Hippocampal formation (tissue), 2 donors: Measurements from ENCODE around the gene B4GAT1.

Source experiments
- DNase-seq, 2 donors: peaks; one replicate each; lab custom pipeline; 2025; lab: John Stamatoyannopoulos, UW

Gene B4GAT1

DNA sequence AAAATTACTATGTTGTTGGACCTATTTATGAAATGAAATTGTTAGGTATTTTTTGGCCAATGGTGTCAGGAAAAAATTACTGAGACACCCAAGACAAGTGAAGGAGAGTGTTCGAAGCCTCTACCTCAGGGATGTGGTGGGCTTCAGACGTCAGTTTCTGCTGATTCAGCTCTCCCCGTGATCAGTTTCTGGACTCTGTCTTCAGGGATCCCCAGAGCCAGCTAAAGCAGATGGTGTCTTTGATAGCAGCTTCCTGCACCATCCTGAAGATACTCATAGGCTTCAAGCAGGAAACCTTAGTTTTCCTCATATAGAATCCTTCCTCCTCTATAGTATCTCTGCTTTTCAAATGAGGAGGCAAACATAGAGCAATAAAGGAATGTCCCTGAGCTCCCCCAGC lies 38.0 kb downstream of the B4GAT1 start:
- DNase-seq: no peak

- DNase-seq: no peak
Observed at GRCh38 chr11:66302656-66303055, 44.8 kb downstream of the B4GAT1 start.

GRCh38 chr11:66299186-66299585 lies 48.2 kb downstream of the B4GAT1 start:
- DNase-seq: no peak

DNA sequence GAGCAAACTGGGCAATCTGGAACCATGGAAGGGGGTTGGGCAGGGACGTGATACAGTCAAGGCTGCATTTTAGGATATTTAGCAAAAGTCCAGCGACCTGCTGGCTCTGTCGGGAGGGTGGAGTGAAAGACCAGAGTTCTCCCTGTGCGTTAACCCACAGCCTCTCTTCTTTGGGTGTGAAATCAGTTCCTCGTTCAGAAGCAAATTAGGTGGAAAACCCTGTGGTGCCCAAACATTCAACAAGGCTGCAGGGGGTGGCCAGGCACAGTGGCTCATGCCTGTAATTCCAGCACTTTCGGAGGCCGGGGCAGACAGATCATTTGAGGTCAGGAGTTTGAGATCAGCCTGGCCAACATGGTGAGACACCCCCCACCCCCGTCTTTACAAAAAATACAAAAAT lies 49.8 kb downstream of the B4GAT1 start:
- no peak for DNase-seq
